Natural killer cell treated with Interleukin-12 subunit alpha and Interleukin-12 subunit beta and Interleukin-15 and Interleukin-18, amount 100 ng/mL, for 72 hours (primary cell): ENCODE measurements around the gene FGB. TPM values are rescaled to one million over a fixed set of nuclear protein-coding genes. Genes with fewer than 3 reads are reported as not detected.
"Not testable (repeated sequence)": the region's sequence is repeated elsewhere in the genome, so short reads cannot be mapped to it uniquely, and the experiment has no call there.

Experiments used
- ATAC-seq, 2 donors: fragments of 150-1000 bp; cut with Tn5 transposase in 1 of 2; sonication (Bioruptor Pico), chemical (Tn5 transposase) in 1 of 2; 2 replicates each; pipeline ENCODE4 v1.10.0; 2021
- DNase-seq: peaks from one replicate; pipeline ENCODE4 v3.0.0; 2022; ENCODE audit warnings: low spot score
- H3K27ac Mint-ChIP-seq, 2 donors: 1 replicate in 1 of 2; 2 replicates in 1 of 2; pipeline ENCODE4 v1.8.0; 2022; ENCODE audit warnings: mixed read lengths in 2 of 2, mild to moderate bottlenecking in 1 of 2, moderate library complexity in 1 of 2
- H3K27me3 Mint-ChIP-seq, 2 donors: 1 replicate in 1 of 2; 2 replicates in 1 of 2; pipeline ENCODE4 v1.8.0; 2022; ENCODE audit warnings: mixed read lengths in 2 of 2
- H3K36me3 Mint-ChIP-seq: one replicate; pipeline ENCODE4 v1.8.0; 2022; ENCODE audit warnings: mixed read lengths
- H3K4me1 Mint-ChIP-seq, 2 donors: 1 replicate in 1 of 2; 2 replicates in 1 of 2; pipeline ENCODE4 v1.8.0; 2022; ENCODE audit warnings: low read depth in 2 of 2, mixed read lengths in 2 of 2, mild to moderate bottlenecking in 1 of 2
- H3K4me3 Mint-ChIP-seq: one replicate; pipeline ENCODE4 v1.8.0; 2022; ENCODE audit warnings: mixed read lengths
- H3K9me3 Mint-ChIP-seq: 2 replicates; pipeline ENCODE4 v1.8.0; 2022; ENCODE audit warnings: mixed read lengths
- total RNA-seq, 2 donors: library from RNA; stranded (reverse); gene quantifications; one replicate each; pipeline ENCODE4 v1.2.3, GENCODE V29; 2022

The FGB gene
- total RNA-seq, 2 donors from 2014 or later, result not detected

DNA sequence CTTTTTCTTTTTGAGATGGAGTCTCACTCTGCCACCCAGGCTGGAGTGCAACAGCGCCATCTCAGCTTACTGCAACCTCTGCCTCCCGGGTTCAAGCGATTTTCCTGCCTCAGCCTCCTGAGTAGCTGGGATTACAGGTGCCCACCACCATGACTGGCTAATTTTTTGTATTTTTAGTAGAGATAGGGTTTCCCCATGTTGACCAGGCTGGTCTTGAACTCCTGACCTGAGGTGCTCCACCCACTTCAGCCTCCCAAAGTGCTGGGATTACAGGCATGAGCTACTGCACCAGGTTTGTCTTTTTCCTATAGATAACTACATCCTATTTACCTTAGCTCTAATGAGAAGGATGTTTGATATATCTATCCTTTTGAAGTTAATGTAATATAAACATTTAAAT is 31.5 kb downstream of the FGB start:
- not testable (repeated sequence) for H3K27ac Mint-ChIP-seq, H3K36me3 Mint-ChIP-seq, H3K9me3 Mint-ChIP-seq, H3K4me3 Mint-ChIP-seq, H3K4me1 Mint-ChIP-seq, ATAC-seq, DNase-seq
- peaks cover 13 to 16% of the 10 kb centered on the region in 2 donors for H3K27me3 Mint-ChIP-seq

- no peaks in the 10 kb centered on the region for H3K9me3 Mint-ChIP-seq
- no peak overlapping the region for H3K27ac Mint-ChIP-seq
- H3K27me3 Mint-ChIP-seq, result peaks cover 9 to 17% of the 10 kb centered on the region in 2 donors
- H3K4me1 Mint-ChIP-seq, result no peaks in the 10 kb centered on the region
- H3K36me3 Mint-ChIP-seq, result no peaks in the 10 kb centered on the region
- DNase-seq (no peak), ATAC-seq (no peak)
- H3K4me3 Mint-ChIP-seq, result no peak overlapping the region
Measured at GRCh38 chr4:154595807-154596206, 33.0 kb downstream of the FGB start.

DNA sequence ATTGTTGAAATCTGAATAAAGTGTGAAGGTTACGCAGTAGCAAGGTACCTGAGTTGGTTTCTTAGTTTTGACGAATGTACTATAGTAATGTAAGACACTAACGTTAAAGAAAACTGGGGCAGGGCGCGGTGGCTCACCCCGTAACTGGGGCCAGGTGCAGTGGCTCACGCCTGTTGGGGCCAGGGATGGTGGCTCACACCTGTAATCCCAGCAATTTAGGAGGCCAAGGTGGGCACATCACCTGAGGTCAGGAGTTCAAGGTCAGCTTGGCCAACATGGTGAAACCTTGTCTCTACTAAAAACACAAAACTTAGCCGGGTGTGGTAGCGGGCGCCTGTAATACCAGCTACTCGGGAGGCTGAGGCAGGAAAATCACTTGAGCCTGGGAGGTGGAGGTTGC is 34.5 kb downstream of the FGB start:
- H3K27ac Mint-ChIP-seq, ATAC-seq, H3K4me1 Mint-ChIP-seq, H3K4me3 Mint-ChIP-seq, H3K36me3 Mint-ChIP-seq, DNase-seq, H3K9me3 Mint-ChIP-seq: not testable (repeated sequence)
- H3K27me3 Mint-ChIP-seq, result peaks cover 11 to 23% of the 10 kb centered on the region in 2 donors

DNA sequence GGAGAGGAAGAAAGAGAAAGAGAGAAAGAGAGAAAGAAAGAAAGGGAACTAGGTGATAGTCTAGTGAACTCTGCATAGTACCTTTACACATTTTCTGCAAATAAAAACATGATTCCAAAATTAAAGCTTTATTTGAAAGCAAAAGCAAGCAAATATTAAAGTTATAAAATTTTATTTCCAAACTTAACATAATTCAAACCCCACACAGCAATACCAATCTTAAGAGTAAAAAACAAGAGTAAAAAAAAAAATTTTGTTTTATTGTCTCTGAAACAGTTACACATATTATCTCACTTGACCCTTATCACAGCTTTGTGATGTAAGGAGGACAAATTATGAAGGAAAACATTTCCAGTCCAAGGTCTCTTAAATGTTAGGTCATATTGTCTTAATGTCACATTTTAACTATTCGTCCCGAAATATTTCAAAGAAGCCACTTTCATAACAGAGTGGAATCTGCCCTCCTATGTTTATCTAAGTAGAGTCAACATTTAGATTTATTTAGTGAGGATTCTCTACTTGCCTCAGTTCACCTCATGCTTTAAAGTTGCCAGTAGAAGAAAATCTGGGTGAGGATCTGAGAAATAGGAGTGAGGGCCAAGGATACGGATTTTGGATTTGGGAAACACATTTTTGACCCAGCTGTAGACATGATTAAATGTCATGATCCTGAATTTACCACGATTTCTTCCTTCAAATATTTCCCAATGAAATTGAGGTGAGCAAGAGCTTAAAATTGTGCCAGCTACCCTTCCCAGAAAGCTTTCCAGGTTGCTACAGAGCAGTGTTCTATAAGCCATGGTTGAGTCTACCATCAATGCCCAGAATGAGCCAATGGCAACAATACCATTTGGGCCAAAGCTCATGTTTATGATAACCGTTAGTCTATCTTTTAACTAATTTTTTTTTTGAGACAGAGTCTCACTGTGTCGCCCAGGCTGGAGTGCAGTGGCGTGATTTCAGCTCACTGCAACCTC is 35.3 kb downstream of the FGB start:
- Mint-ChIP-seq H3K9me3 (no peaks in the 10 kb centered on the region), H3K4me3 (no peak overlapping the region), H3K27ac (no peak overlapping the region), H3K36me3 (no peaks in the 10 kb centered on the region), H3K4me1 (no peaks in the 10 kb centered on the region), H3K27me3 (peaks cover 16 to 31% of the 10 kb centered on the region in 2 donors)
- ATAC-seq (no peak), DNase-seq (no peak)

- Mint-ChIP-seq H3K4me3 (no peak overlapping the region), H3K27ac (no peak overlapping the region), H3K9me3 (no peaks in the 10 kb centered on the region), H3K36me3 (no peaks in the 10 kb centered on the region), H3K4me1 (no peaks in the 10 kb centered on the region), H3K27me3 (peaks cover 18 to 44% of the 10 kb centered on the region in 2 donors)
- no peak for ATAC-seq
- DNase-seq, result no peak
Measured at GRCh38 chr4:154602404-154603020, 39.7 kb downstream of the FGB start.

DNA sequence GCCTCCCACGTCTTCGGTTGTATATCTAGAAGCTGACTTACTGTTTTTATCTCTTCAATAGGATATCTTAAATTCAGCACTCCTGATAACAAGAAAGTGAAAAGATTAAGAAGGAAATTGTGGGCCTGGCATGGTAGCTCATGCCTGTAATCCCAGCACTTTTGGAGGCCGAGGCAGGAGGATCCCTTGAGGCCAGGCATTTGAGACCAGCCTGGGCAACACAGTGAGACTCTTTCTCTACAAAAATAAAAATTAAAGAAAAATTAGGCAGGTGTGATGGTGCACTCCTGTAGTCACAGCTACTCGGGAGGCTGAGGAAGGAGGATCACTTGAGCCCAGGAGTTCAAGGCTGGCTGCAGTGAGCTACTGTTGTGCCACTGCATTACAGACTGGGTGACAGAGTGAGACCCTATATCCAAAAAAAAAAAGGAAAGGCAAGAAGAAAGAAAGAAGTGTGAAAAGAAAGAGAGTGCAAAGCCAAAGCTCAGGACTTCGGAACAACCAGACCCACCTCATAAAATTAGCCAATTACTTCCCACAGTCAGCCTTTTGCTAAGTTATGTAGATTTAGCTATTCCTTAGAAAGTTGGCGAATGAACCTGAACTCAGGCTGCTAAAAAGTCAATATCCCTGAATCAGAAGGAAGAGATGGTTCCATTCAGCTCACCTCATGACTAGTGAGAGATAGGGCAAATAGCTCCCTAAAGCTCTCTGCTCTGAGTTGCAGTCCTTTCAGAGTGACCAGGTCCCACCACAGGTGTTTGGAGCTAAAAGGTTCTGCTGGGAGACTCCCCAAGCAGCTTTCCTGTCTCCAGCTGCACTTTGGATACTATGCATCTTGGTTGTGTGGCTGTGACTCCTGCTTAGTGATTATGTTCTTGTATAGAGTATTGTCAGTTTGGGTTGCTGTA is 40.5 kb downstream of the FGB start:
- no peak for DNase-seq
- Mint-ChIP-seq H3K27me3 (peaks cover 17 to 45% of the 10 kb centered on the region in 2 donors), H3K4me1 (no peaks in the 10 kb centered on the region), H3K9me3 (no peaks in the 10 kb centered on the region), H3K27ac (no peak overlapping the region), H3K36me3 (no peaks in the 10 kb centered on the region), H3K4me3 (no peak overlapping the region)
- no peak for ATAC-seq

DNA sequence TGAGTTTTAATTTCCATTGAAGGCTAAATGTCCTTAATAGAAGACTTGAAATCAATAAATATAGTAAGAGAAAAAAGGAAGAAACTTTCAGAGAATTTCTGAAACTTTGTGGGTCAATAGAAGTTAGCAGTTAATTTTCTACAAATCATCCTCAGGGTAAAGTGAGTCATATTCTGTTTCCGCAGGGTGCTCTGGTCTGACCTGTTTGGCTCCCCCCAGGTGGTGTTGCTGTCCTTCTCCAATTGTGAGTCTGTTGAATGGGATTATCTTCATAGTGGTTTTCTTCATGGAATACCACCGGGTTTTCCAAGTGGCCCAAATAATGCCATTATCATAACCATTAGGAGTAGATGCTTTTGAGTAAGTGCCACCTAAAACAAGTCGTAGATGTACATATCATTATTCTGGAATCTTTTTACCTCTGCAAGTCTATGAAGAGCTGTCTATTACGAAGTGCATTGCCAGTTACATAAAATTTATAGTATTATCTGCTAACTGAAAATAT is 41.9 kb downstream of the FGB start:
- Mint-ChIP-seq H3K27me3 (peaks cover 19 to 48% of the 10 kb centered on the region in 2 donors), H3K4me1 (no peaks in the 10 kb centered on the region), H3K36me3 (no peaks in the 10 kb centered on the region), H3K9me3 (no peaks in the 10 kb centered on the region), H3K4me3 (no peak overlapping the region), H3K27ac (no peak overlapping the region)
- DNase-seq, result no peak
- no peak for ATAC-seq

DNA sequence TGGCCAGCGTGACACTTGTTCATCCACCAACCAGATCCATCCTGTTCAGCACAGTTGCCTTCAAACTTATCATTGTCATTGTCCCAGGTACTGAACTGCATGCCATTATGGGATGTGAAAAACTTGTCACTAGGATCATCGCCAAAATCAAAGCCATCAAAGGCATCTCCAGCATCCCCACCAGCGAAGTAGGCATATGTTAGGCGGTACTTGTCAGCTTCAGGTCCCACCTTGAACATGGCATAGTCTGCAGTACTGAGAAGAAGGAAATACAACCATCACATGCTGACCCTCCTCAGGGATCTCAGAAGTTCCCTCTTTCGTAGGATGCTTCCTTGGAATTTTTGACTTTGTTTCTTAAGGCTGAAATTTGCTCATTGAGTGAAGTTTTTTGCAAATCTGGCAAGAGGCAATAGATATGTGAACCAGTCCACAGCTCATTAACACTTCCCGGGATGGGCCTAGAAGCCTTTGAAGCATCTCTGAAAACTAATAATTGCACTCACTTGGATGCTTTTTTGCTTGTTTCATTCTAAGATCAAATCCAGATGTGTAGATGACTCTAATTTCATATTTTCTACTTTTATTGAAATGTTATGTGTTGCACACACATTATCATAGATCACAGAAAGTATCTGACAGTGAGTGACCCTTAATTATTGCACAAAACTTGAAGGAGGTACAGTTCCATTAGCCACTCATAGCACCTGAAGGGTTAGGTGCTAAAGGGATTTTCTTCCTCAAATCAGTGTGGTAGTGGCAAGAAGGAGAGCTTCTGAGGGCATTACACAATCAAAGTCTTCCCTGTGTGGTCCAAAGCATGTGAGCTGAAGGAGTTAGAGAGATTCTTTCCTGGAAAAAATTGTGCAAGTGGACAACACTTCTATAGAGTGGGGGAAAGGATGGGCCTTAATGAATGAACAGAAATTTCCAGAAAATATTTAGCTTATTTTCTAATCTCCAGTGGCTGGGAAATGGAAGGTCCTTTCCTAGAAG is 44.2 kb downstream of the FGB start:
- Mint-ChIP-seq H3K4me1 (no peaks in the 10 kb centered on the region), H3K36me3 (no peaks in the 10 kb centered on the region), H3K9me3 (no peaks in the 10 kb centered on the region), H3K27me3 (peaks cover 14 to 39% of the 10 kb centered on the region in 2 donors), H3K27ac (no peak overlapping the region), H3K4me3 (no peak overlapping the region)
- no peak for ATAC-seq
- no peak for DNase-seq

GRCh38 chr4:154608361-154609252 is 45.8 kb downstream of the FGB start:
- no peak overlapping the region for H3K4me3 Mint-ChIP-seq
- DNase-seq, result no peak
- H3K9me3 Mint-ChIP-seq, result no peaks in the 10 kb centered on the region
- no peaks in the 10 kb centered on the region for H3K36me3 Mint-ChIP-seq
- no peak for ATAC-seq
- H3K27ac Mint-ChIP-seq, result no peak overlapping the region
- no peaks in the 10 kb centered on the region for H3K4me1 Mint-ChIP-seq
- H3K27me3 Mint-ChIP-seq, result peaks cover 10 to 30% of the 10 kb centered on the region in 2 donors

DNA sequence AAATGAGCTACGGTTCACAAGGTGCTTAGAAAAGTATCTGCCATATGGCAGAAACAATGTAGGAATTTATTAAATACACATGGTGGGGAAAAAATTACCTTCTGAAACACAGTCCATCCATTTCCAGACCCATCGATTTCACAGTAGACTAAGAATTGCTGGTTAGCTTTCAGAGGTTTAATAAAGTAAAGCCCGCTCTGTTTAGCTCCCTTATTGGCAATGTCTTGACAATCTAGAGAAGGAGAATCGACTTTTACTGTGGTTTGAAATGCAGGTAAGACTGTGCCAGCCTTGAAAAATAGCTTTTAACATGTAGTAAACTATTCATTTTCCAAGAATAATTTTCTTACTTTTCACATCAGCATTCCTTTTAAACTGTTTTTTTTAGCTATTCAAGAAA is 46.7 kb downstream of the FGB start:
- Mint-ChIP-seq H3K27ac (no peak overlapping the region), H3K4me3 (no peak overlapping the region), H3K27me3 (peaks cover 12 to 35% of the 10 kb centered on the region in 2 donors), H3K4me1 (no peaks in the 10 kb centered on the region), H3K36me3 (no peaks in the 10 kb centered on the region), H3K9me3 (no peaks in the 10 kb centered on the region)
- ATAC-seq (no peak), DNase-seq (no peak)

- Mint-ChIP-seq H3K36me3 (no peaks in the 10 kb centered on the region), H3K27ac (no peak overlapping the region), H3K4me3 (no peak overlapping the region), H3K27me3 (peaks cover 9 to 35% of the 10 kb centered on the region in 2 donors), H3K9me3 (no peaks in the 10 kb centered on the region), H3K4me1 (no peaks in the 10 kb centered on the region)
- ATAC-seq (no peak), DNase-seq (no peak)
Measured at GRCh38 chr4:154610582-154610981, 47.8 kb downstream of the FGB start.

DNA sequence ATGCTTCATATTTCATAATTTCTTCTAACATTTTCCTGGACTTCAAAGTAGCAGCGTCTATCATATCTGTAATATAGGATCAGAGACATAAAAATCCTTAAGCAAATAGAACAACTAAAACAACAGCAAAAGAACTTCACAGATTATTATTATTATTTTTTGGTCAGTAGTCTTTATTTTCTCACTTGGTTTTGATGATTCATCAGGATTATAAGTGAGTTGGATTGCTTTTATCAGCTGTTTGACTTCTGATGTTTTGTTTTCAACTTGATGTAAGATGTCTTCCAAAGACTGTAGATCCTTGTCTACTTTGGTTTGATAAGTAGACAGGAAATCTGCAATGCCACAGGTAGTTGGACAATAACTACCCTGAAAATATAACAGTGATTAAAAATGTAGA is 49.0 kb downstream of the FGB start:
- no peak overlapping the region for H3K4me3 Mint-ChIP-seq
- ATAC-seq (no peak), DNase-seq (no peak)
- H3K4me1 Mint-ChIP-seq, result peaks cover 4 to 6% of the 10 kb centered on the region in 2 donors
- H3K27me3 Mint-ChIP-seq, result peaks cover 7 to 25% of the 10 kb centered on the region in 2 donors
- H3K36me3 Mint-ChIP-seq, result no peaks in the 10 kb centered on the region
- no peak overlapping the region for H3K27ac Mint-ChIP-seq
- no peaks in the 10 kb centered on the region for H3K9me3 Mint-ChIP-seq
